ENCODE measurements around the gene LRRC74A. TPM values are rescaled to one million over a fixed set of nuclear protein-coding genes. Genes with fewer than 3 reads are reported as not detected.

The LRRC74A gene
- total and polyA plus RNA-seq, 4 donors: 4.4 TPM; not detected in 3

DNA sequence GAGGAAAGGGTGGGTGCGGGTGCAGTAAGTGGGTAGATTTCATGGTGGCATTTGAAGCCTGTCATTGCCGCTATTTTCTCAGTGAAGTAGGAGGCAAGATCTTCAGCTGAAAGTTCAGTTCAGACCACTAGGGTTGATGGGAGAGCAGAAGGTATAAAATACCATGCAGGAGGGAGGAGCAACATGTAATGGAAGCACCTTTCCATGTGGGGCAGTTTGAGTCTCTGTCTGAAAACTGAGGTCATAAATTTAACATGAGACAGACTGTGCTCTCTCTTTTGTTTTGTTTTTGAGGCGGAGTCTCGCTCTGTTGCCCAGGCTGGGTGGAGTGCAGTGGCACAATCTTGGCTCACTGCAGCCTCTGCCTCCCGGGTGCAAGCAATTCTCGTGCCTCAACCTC is 22.7 kb downstream of the LRRC74A start:
- H3K9me3 ChIP-seq (ENCODE audit: control insufficient read depth, low read length): no peaks in the 10 kb centered on the region
- no peak overlapping the region for H3K4me3 ChIP-seq (ENCODE audit: low read length in 2 of 2)
- intact Hi-C loops (cut with DNase I): no loop called here
- no peaks in the 10 kb centered on the region for H3K4me1 ChIP-seq (ENCODE audit: control insufficient read depth in 1 of 2, insufficient read depth in 2 of 2, low read length in 2 of 2)
- no peak overlapping the region for H3K27ac ChIP-seq (ENCODE audit: low read depth in 1 of 2, low read length in 2 of 2)
- no peak for ATAC-seq (ENCODE audit: low FRiP score)
- no peaks in the 10 kb centered on the region for H3K36me3 ChIP-seq (ENCODE audit: control insufficient read depth in 1 of 2, insufficient read depth in 2 of 2, low read length in 1 of 2)
- DNase-seq: no peak
- no peaks in the 10 kb centered on the region for H3K27me3 ChIP-seq (ENCODE audit: control insufficient read depth in 1 of 2, insufficient read depth in 2 of 2, low read length in 1 of 2)
- 62 to 65% methylated on average over 6 of the region's 6 CpGs for WGBS, 2 donors

DNA sequence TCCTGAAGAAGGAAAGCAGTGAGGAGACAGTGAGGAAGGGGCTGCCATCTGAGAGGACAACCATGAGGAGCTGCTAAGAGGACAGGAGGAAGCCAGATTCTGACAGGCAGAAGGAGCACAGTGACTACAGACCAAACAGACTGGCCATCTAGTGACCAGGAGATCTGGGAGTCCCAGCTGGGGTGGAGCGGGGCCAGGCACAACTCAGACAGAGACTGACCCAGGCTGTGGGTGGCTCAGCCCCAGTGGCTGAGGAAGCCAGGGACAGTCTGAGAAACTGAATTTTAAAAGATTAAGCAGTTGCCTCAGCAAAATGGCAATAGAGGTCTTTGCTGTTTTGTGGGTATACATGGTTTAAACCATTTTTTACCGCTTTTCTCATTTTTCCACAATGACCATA is 28.9 kb downstream of the LRRC74A start:
- intact Hi-C loops (cut with DNase I): no loop called here
- ATAC-seq (ENCODE audit: low FRiP score): no peak
- no peaks in the 10 kb centered on the region for H3K4me1 ChIP-seq (ENCODE audit: control insufficient read depth in 1 of 2, insufficient read depth in 2 of 2, low read length in 2 of 2)
- no peaks in the 10 kb centered on the region for H3K27me3 ChIP-seq (ENCODE audit: control insufficient read depth in 1 of 2, insufficient read depth in 2 of 2, low read length in 1 of 2)
- WGBS, 2 donors: 92 to 93% methylated on average over 2 of the region's 2 CpGs
- H3K4me3 ChIP-seq (ENCODE audit: low read length in 2 of 2): no peak overlapping the region
- DNase-seq: no peak
- H3K27ac ChIP-seq (ENCODE audit: low read depth in 1 of 2, low read length in 2 of 2): no peak overlapping the region
- H3K36me3 ChIP-seq (ENCODE audit: control insufficient read depth in 1 of 2, insufficient read depth in 2 of 2, low read length in 1 of 2): no peaks in the 10 kb centered on the region
- H3K9me3 ChIP-seq (ENCODE audit: control insufficient read depth, low read length): peaks cover 2% of the 10 kb centered on the region

DNA sequence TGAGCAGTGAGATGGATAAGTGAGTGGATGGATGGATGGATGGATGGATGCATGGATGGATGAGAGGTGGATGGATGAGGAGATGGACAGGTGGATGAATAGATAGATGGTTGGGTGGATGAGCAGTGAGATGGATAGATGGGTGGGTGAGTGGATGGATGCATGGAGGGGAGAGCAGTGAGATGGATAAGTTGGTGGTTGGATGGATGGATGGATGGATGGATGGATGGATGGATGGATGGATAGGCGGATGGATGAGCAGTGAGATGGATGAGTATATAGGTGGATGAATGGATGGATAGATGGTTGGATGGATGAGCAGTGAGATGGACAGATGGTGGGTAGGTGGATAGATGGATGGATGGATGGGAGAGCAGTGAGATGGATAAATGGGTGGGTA is 30.6 kb downstream of the LRRC74A start:
- no peak for DNase-seq
- Histone ChIP-seq H3K27ac (ENCODE audit: low read depth in 1 of 2, low read length in 2 of 2) (no peak overlapping the region), H3K36me3 (ENCODE audit: control insufficient read depth in 1 of 2, insufficient read depth in 2 of 2, low read length in 1 of 2) (no peaks in the 10 kb centered on the region), H3K27me3 (ENCODE audit: control insufficient read depth in 1 of 2, insufficient read depth in 2 of 2, low read length in 1 of 2) (no peaks in the 10 kb centered on the region), H3K9me3 (ENCODE audit: control insufficient read depth, low read length) (peaks cover 2% of the 10 kb centered on the region), H3K4me3 (ENCODE audit: low read length in 2 of 2) (no peak overlapping the region), H3K4me1 (ENCODE audit: control insufficient read depth in 1 of 2, insufficient read depth in 2 of 2, low read length in 2 of 2) (no peaks in the 10 kb centered on the region)
- WGBS, 2 donors: 73 to 85% methylated on average over 1 of the region's 1 CpG
- intact Hi-C loops (cut with DNase I): no loop called here
- ATAC-seq (ENCODE audit: low FRiP score): no peak

DNA sequence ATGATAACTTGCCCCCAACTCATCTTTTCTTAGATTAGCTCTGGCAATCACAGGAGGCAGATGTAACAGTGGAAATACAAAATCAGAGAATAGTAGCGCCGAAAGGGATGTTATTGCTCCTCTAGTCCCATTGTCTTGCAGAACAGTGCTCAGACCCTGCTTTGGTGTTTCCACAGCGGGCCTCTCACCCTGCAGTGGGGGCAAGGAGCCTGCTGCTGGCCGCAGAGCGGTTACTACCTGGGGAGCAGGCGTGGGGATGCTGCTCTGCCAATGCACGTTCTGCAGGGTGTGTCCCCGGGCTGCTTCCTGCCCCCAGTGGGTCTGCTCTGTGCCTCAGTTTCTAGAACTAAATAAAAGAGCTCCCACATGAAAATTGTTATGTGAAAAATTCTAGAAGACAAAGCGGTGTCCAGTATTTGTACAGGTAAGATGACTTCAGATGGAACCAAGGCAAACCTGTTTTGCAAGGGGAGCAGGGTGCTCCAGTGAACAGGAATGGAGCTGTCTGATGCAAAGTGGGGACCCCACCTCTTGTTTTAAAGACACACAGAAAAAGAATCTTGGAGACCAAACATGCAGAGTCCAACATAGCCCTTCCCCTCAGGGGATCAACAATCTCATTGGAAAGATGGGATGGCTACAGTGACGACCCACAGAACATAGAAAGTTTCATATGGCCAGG is 35.5 kb downstream of the LRRC74A start:
- Histone ChIP-seq H3K4me1 (ENCODE audit: control insufficient read depth in 1 of 2, insufficient read depth in 2 of 2, low read length in 2 of 2) (no peaks in the 10 kb centered on the region), H3K27me3 (ENCODE audit: control insufficient read depth in 1 of 2, insufficient read depth in 2 of 2, low read length in 1 of 2) (no peaks in the 10 kb centered on the region), H3K36me3 (ENCODE audit: control insufficient read depth in 1 of 2, insufficient read depth in 2 of 2, low read length in 1 of 2) (no peaks in the 10 kb centered on the region), H3K9me3 (ENCODE audit: control insufficient read depth, low read length) (no peaks in the 10 kb centered on the region), H3K4me3 (ENCODE audit: low read length in 2 of 2) (no peak overlapping the region), H3K27ac (ENCODE audit: low read depth in 1 of 2, low read length in 2 of 2) (no peak overlapping the region)
- DNase-seq (no peak), ATAC-seq (ENCODE audit: low FRiP score) (no peak)
- intact Hi-C loops (cut with DNase I): no loop called here
- 56 to 58% methylated on average over 10 of the region's 10 CpGs for WGBS, 2 donors

DNA sequence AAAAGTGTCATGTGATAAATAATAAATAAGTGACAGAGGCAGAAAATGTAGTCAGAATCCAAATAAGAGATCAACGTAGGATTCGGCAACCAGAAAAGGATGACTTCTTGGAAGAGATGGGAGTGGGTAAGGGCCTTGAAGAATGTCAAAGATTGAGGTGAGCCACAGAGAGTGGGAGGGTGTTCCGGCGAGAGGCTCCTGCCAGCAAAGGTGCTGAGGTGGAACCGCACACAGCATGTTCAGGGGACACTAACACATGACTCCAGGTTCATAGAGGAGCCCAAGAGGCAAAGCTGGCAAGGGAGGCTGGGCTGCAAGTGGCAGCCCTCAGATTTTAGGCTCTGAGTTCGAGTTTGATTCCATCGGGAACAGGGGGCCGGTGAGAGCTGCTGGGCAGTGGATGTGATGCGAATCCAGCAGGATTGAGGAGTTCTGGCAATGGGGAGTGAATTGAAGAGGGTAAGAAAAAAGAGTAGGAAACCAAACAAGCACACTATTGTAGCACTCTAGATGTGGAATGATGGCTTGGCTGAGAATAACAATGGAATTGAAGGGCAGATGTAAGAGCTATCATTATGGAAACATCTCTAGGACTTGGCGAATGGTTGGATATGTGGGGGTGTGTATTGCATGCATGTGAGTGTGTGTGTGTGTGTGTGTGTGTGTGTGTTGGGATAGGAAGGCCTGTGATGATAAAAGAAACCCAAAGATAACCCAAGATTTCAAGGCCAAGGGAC is 36.5 kb downstream of the LRRC74A start:
- no peak for DNase-seq
- Histone ChIP-seq H3K4me3 (ENCODE audit: low read length in 2 of 2) (no peak overlapping the region), H3K4me1 (ENCODE audit: control insufficient read depth in 1 of 2, insufficient read depth in 2 of 2, low read length in 2 of 2) (no peaks in the 10 kb centered on the region), H3K27me3 (ENCODE audit: control insufficient read depth in 1 of 2, insufficient read depth in 2 of 2, low read length in 1 of 2) (no peaks in the 10 kb centered on the region), H3K36me3 (ENCODE audit: control insufficient read depth in 1 of 2, insufficient read depth in 2 of 2, low read length in 1 of 2) (no peaks in the 10 kb centered on the region), H3K27ac (ENCODE audit: low read depth in 1 of 2, low read length in 2 of 2) (no peak overlapping the region), H3K9me3 (ENCODE audit: control insufficient read depth, low read length) (no peaks in the 10 kb centered on the region)
- 77 to 78% methylated on average over 10 of the region's 10 CpGs for WGBS, 2 donors
- intact Hi-C loops (cut with DNase I): no loop called here
- ATAC-seq (ENCODE audit: low FRiP score): no peak

DNA sequence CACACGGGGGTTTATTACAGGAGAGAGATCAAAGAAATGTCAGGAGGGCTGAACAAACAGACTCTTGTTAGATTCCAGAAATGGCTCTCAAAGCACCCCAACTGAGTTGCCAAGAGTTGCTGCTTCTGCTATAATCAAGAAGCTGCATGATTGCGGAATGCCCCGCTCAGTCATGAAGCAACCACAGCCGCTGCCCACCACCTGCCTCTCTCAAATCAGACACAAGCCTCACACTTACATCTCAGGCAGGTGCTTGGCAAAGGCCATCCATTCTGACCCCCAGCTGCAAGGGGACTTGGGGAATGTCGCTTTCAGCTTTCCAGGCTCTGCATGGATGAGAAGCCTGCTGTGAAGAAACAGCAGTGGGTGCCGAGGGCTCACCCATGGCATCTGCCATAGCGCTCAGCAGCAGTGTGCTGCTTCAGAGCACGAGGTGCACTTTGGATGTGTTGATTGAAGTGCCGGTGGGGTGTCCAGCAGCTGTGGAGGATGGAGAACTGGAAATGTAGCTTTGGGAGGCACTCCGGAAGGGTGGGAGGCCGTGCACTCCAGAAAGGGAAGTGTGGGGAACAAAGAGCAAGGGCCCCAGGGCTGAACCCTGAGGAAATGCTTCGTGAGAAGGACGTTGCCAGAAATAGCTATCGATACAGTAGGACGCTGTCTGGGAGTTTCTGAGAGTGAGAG is 37.7 kb downstream of the LRRC74A start:
- 36 to 42% methylated on average over 15 of the region's 15 CpGs for WGBS, 2 donors
- Histone ChIP-seq H3K27ac (ENCODE audit: low read depth in 1 of 2, low read length in 2 of 2) (no peak overlapping the region), H3K27me3 (ENCODE audit: control insufficient read depth in 1 of 2, insufficient read depth in 2 of 2, low read length in 1 of 2) (no peaks in the 10 kb centered on the region), H3K4me3 (ENCODE audit: low read length in 2 of 2) (no peak overlapping the region), H3K4me1 (ENCODE audit: control insufficient read depth in 1 of 2, insufficient read depth in 2 of 2, low read length in 2 of 2) (no peaks in the 10 kb centered on the region), H3K9me3 (ENCODE audit: control insufficient read depth, low read length) (no peaks in the 10 kb centered on the region), H3K36me3 (ENCODE audit: control insufficient read depth in 1 of 2, insufficient read depth in 2 of 2, low read length in 1 of 2) (no peaks in the 10 kb centered on the region)
- DNase-seq (peak in 1 of 2 donors; percentile 79), ATAC-seq (ENCODE audit: low FRiP score) (peak; percentile 43)
- intact Hi-C loops (cut with DNase I): no loop called here

DNA sequence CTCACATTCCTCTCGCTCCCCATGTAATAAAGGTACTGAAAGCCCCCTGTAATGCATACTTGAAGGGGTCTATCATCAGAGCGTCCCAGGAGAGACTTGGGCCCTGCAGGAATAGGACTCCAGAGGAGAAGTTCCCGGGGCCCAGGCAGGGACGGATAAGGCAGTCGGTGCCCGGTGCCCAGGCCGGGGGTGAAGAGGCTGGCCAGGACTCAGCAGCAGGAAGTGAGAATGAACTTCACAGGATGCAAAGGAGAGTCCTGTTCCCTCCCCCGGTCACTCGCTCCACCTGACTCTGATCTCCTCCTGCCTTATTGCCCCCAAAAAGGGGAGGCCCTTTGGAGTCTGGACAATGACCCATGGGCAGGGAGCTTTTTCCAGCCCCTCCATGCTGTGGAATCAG is 40.2 kb downstream of the LRRC74A start:
- WGBS, 2 donors: 67 to 70% methylated on average over 9 of the region's 9 CpGs
- no peak overlapping the region for H3K4me3 ChIP-seq (ENCODE audit: low read length in 2 of 2)
- H3K9me3 ChIP-seq (ENCODE audit: control insufficient read depth, low read length): no peaks in the 10 kb centered on the region
- ATAC-seq (ENCODE audit: low FRiP score) (no peak), DNase-seq (no peak)
- intact Hi-C loops (cut with DNase I): no loop called here
- no peaks in the 10 kb centered on the region for H3K36me3 ChIP-seq (ENCODE audit: control insufficient read depth in 1 of 2, insufficient read depth in 2 of 2, low read length in 1 of 2)
- H3K4me1 ChIP-seq (ENCODE audit: control insufficient read depth in 1 of 2, insufficient read depth in 2 of 2, low read length in 2 of 2): no peaks in the 10 kb centered on the region
- no peak overlapping the region for H3K27ac ChIP-seq (ENCODE audit: low read depth in 1 of 2, low read length in 2 of 2)
- H3K27me3 ChIP-seq (ENCODE audit: control insufficient read depth in 1 of 2, insufficient read depth in 2 of 2, low read length in 1 of 2): no peaks in the 10 kb centered on the region

DNA sequence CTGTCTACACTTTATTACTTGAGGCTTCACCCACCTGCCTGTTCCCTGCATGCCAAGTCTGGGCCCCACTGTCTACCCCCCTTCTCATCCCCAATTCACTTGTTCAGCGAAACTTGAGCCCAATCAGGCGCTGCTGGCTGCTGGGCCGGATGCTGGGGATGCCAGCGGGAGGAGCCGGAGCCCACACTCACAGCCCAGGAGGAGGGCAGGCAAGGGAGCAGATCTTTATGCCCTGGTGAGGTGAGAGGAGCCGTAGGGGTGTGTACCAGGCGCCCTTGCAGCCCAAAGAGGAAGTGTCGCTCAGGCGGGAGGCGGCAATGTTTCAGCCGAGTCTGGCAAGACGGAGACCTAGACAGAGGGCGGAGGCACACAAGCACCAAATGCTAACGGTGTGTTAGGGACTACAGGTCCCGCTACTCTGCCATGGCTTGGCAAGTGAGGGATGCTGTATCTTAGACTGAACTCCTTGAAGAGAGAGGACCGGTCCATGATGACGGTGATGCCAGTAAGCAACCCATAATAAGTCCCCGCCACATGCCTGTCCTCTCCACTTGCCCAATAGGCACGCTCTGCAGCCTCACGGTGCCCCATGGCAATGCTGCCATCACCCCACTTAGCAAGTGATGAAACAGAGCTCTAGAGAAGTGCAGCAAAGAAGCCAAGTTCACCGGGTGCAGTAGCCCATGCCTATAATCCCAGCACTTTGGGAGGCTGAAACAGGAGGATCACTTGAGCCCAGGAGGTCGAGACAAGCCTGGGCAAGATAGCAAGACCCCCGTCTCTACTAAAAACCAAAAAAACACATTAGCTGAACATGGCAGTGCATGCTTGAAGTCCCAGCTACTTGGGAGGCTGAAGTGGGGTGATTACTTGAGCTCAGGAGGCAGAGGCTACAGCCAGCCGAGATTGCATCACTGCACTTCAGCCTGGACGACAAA is 41.6 kb downstream of the LRRC74A start:
- H3K27ac ChIP-seq (ENCODE audit: low read depth in 1 of 2, low read length in 2 of 2): no peak overlapping the region
- intact Hi-C loops (cut with DNase I): no loop called here
- H3K4me1 ChIP-seq (ENCODE audit: control insufficient read depth in 1 of 2, insufficient read depth in 2 of 2, low read length in 2 of 2): no peaks in the 10 kb centered on the region
- WGBS, 2 donors: 73% methylated on average over 25 of the region's 25 CpGs
- no peak for ATAC-seq (ENCODE audit: low FRiP score)
- no peaks in the 10 kb centered on the region for H3K27me3 ChIP-seq (ENCODE audit: control insufficient read depth in 1 of 2, insufficient read depth in 2 of 2, low read length in 1 of 2)
- peak in 1 of 2 donors; percentile 80 for DNase-seq
- no peak overlapping the region for H3K4me3 ChIP-seq (ENCODE audit: low read length in 2 of 2)
- H3K9me3 ChIP-seq (ENCODE audit: control insufficient read depth, low read length): no peaks in the 10 kb centered on the region
- H3K36me3 ChIP-seq (ENCODE audit: control insufficient read depth in 1 of 2, insufficient read depth in 2 of 2, low read length in 1 of 2): no peaks in the 10 kb centered on the region
